Hippocampal formation (tissue), 2 donors: Measurements from ENCODE around the gene CFB.
"Not testable (repeated sequence)": the region's sequence is repeated elsewhere in the genome, so short reads cannot be mapped to it uniquely, and the experiment has no call there.

Experiments used
- DNase-seq, 2 donors: peaks; one replicate each; lab custom pipeline; 2025; lab: John Stamatoyannopoulos, UW

CFB gene

GRCh38 chr6:31911826-31912585 lies 33.9 kb upstream of the CFB start:
- no peak for DNase-seq

GRCh38 chr6:31915351-31915750 lies 30.5 kb upstream of the CFB start:
- DNase-seq, result no peak

- no peak for DNase-seq
Observed at GRCh38 chr6:31915756-31916155, 30.1 kb upstream of the CFB start.

- no peak for DNase-seq
Observed at GRCh38 chr6:31918069-31918720, 27.7 kb upstream of the CFB start.

GRCh38 chr6:31919624-31920303 lies 26.1 kb upstream of the CFB start:
- DNase-seq, result no peak

GRCh38 chr6:31920811-31921210 lies 25.1 kb upstream of the CFB start:
- no peak for DNase-seq

- no peak for DNase-seq
Observed at GRCh38 chr6:31922942-31923341, 23.0 kb upstream of the CFB start.

GRCh38 chr6:31927242-31927862 lies 18.5 kb upstream of the CFB start, which contains the start of gene C2:
C2 (plus strand) TSS chr6:31927717; CDS start chr6:31927753, 36 bp downstream.
- DNase-seq, result no peak

GRCh38 chr6:31927863-31928671 lies 17.8 kb upstream of the CFB start:
- DNase-seq, result no peak

- no peak for DNase-seq
Observed at GRCh38 chr6:31928672-31928939, 17.3 kb upstream of the CFB start.

- no peak for DNase-seq
Observed at GRCh38 chr6:31930962-31931361, 14.9 kb upstream of the CFB start.

- DNase-seq, result not testable (repeated sequence)
Observed at GRCh38 chr6:31932137-31932536, 13.8 kb upstream of the CFB start.

GRCh38 chr6:31933537-31933936 lies 12.4 kb upstream of the CFB start:
- no peak for DNase-seq

GRCh38 chr6:31935021-31935420 lies 10.9 kb upstream of the CFB start:
- no peak for DNase-seq

- DNase-seq, result no peak
Observed at GRCh38 chr6:31935823-31936222, 10.1 kb upstream of the CFB start.

- no peak for DNase-seq
Observed at GRCh38 chr6:31940256-31940664, 5.6 kb upstream of the CFB start.

- no peak for DNase-seq
Observed at GRCh38 chr6:31943742-31944141, 2.2 kb upstream of the CFB start.

GRCh38 chr6:31945154-31945506 lies 765 bp upstream of the CFB start:
- no peak for DNase-seq

- no peak for DNase-seq
Observed at GRCh38 chr6:31946370-31946885, 533 bp downstream of the CFB start.

- DNase-seq, result no peak
Observed at GRCh38 chr6:31947070-31947675, 1.3 kb downstream of the CFB start.

GRCh38 chr6:31947864-31948263 lies 2.0 kb downstream of the CFB start:
- DNase-seq, result no peak
